ENCODE measurements around the gene PNPLA5. TPM values are rescaled to one million over a fixed set of nuclear protein-coding genes. Genes with fewer than 3 reads are reported as not detected.

The PNPLA5 gene
- total RNA-seq, 2 donors from 2014 or later: not detected

DNA sequence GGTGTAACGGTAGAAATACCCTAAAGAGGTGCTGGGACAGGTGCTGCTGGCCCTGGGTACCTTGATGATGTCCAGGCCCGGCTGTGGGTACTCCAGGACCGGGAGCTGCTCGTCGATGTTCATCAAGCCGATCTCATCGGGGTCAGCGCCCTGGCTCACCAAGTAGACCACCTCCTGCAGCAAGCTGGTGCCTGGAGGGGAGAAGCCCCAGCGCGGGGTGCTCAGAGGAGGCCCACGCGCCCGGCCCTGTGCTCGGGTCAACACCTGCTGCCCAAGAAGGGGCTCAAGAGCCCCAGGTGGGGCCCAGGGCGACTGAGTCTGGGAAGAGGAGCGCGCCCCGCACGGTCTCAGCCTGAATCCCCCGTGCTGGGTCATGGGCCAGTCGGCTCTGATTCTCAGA is 50.1 kb downstream of the PNPLA5 start:
- H3K9me3 ChIP-seq (ENCODE audit: control insufficient read depth, low read length, poor library complexity, severe bottlenecking): no peaks in the 10 kb centered on the region
- Mint-ChIP-seq H3K4me1 (peaks cover 3% of the 10 kb centered on the region), H3K36me3 (ENCODE audit: low read depth) (peaks cover 2% of the 10 kb centered on the region), H3K4me3 (no peak overlapping the region), H3K27me3 (peaks cover 23% of the 10 kb centered on the region), H3K27ac (no peak overlapping the region)
- DNase-seq (no peak), ATAC-seq (no peak)

GRCh38 chr22:43840851-43841250 is 51.0 kb downstream of the PNPLA5 start:
- H3K36me3 Mint-ChIP-seq (ENCODE audit: low read depth): peaks cover 2% of the 10 kb centered on the region

GRCh38 chr22:43840431-43840830 is 51.4 kb downstream of the PNPLA5 start:
- peaks cover under 1% of the 10 kb centered on the region for H3K36me3 Mint-ChIP-seq (ENCODE audit: low read depth)
- H3K4me1 Mint-ChIP-seq: peaks cover 3% of the 10 kb centered on the region
- no peaks in the 10 kb centered on the region for H3K9me3 ChIP-seq (ENCODE audit: control insufficient read depth, low read length, poor library complexity, severe bottlenecking)
- ATAC-seq: no peak
- no peak for DNase-seq
- H3K4me3 Mint-ChIP-seq: no peak overlapping the region
- H3K27me3 Mint-ChIP-seq: peaks cover 14% of the 10 kb centered on the region
- no peak overlapping the region for H3K27ac Mint-ChIP-seq

More at GRCh38 chr22:43840851-43841250, 51.0 kb downstream of the PNPLA5 start:
- ATAC-seq (no peak), DNase-seq (no peak)
- Mint-ChIP-seq H3K4me3 (no peak overlapping the region), H3K27me3 (peaks cover 14% of the 10 kb centered on the region), H3K27ac (no peak overlapping the region), H3K4me1 (peaks cover 3% of the 10 kb centered on the region)
- H3K9me3 ChIP-seq (ENCODE audit: control insufficient read depth, low read length, poor library complexity, severe bottlenecking): no peaks in the 10 kb centered on the region

- ATAC-seq (no peak), DNase-seq (no peak)
- Mint-ChIP-seq H3K36me3 (ENCODE audit: low read depth) (peaks cover 2% of the 10 kb centered on the region), H3K4me1 (peaks cover 3% of the 10 kb centered on the region), H3K27me3 (peaks cover 13% of the 10 kb centered on the region), H3K27ac (no peak overlapping the region), H3K4me3 (no peak overlapping the region)
- no peaks in the 10 kb centered on the region for H3K9me3 ChIP-seq (ENCODE audit: control insufficient read depth, low read length, poor library complexity, severe bottlenecking)
Measured at GRCh38 chr22:43839781-43840180, 52.0 kb downstream of the PNPLA5 start.

DNA sequence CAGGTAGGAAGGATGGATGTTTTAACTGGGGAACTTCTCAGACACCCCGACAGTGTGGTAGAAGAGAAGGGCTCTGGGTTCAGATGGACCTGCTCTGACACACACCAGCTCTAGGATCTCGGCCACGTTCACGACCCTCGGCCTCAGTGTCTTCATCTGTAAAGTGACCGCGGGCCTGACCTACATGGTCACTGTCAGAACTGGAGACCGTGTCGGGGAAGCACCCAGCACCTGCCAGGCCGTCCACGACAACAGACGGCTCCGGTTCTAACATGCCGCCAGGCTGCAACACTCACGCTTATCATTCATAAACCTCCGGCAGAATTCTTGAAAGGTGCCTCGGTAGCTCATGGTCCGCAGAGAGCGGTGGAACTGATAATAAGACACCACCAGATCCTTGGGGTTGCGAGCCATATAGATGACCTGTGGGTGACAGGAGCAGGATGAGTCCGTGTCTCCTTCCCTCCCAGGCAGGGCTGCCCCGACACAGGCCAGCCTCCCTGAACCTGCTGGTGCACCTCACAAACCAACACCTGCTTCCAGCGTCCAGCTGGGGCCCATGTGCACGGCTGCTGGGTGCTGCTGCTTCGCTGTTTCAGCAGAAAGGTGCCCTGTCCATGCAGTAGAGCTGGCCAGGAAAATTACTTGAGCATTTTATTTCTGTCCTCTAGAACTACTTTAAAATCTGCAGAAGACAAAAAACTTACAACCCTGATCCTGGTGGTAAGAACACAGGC is 53.1 kb downstream of the PNPLA5 start:
- DNase-seq: no peak
- no peak for ATAC-seq
- Mint-ChIP-seq H3K27ac (no peak overlapping the region), H3K4me3 (no peak overlapping the region), H3K36me3 (ENCODE audit: low read depth) (peaks cover 2% of the 10 kb centered on the region), H3K27me3 (peaks cover 7% of the 10 kb centered on the region), H3K4me1 (peaks cover 3% of the 10 kb centered on the region)
- no peaks in the 10 kb centered on the region for H3K9me3 ChIP-seq (ENCODE audit: control insufficient read depth, low read length, poor library complexity, severe bottlenecking)

DNA sequence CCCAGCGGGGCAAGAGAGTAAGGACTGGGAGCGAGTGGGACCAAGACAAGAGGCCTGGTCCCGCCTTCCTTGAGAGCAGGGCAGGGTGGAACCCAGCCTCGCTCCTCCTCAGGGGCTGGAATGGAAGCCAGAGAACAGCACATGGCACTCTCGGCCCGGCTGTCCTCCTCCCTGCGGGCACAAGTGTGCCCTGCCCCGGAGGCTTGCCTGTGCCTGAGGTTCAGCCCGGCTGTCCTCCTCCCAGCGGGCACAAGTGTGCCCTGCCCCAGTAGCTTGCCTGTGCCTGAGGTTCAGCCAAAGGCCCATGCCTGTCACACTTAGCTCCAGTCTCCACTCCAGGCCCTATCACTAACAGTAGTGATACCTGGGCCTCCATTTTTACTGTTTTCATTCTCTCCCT is 53.7 kb downstream of the PNPLA5 start:
- DNase-seq (no peak), ATAC-seq (no peak)
- Mint-ChIP-seq H3K27ac (no peak overlapping the region), H3K4me3 (no peak overlapping the region), H3K27me3 (peaks cover 7% of the 10 kb centered on the region), H3K36me3 (ENCODE audit: low read depth) (peaks cover 2% of the 10 kb centered on the region), H3K4me1 (peaks cover 3% of the 10 kb centered on the region)
- H3K9me3 ChIP-seq (ENCODE audit: control insufficient read depth, low read length, poor library complexity, severe bottlenecking): no peaks in the 10 kb centered on the region

- H3K27me3 Mint-ChIP-seq: peaks cover 7% of the 10 kb centered on the region
- H3K4me1 Mint-ChIP-seq: peaks cover 3% of the 10 kb centered on the region
- H3K27ac Mint-ChIP-seq: no peak overlapping the region
- H3K36me3 Mint-ChIP-seq (ENCODE audit: low read depth): peaks cover 2% of the 10 kb centered on the region
- DNase-seq (no peak), ATAC-seq (no peak)
- no peak overlapping the region for H3K4me3 Mint-ChIP-seq
- no peaks in the 10 kb centered on the region for H3K9me3 ChIP-seq (ENCODE audit: control insufficient read depth, low read length, poor library complexity, severe bottlenecking)
Measured at GRCh38 chr22:43837666-43838065, 54.1 kb downstream of the PNPLA5 start.

DNA sequence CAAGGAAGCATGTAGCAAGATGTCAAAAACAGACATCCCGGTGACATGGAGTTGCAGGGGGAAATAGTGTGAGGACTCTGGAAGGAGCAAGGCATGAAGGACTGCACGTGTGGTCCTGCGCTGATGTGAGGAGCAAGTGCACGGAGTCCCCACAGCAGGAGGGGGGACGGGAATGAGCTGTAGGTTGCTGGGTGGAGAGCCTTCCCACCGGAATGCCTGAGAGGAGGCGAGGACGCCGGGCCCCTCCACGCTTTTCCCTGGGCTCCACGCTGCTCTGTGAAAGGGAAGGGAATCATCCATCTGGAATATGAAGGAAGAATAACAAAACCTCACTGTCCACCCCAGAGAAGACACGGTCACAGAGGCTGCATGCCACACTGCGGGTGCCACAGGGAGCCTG is 56.1 kb downstream of the PNPLA5 start:
- ATAC-seq: no peak
- no peaks in the 10 kb centered on the region for H3K9me3 ChIP-seq (ENCODE audit: control insufficient read depth, low read length, poor library complexity, severe bottlenecking)
- H3K36me3 Mint-ChIP-seq (ENCODE audit: low read depth): peaks cover 2% of the 10 kb centered on the region
- peaks cover 7% of the 10 kb centered on the region for H3K27me3 Mint-ChIP-seq
- no peak for DNase-seq
- H3K27ac Mint-ChIP-seq: no peak overlapping the region
- no peak overlapping the region for H3K4me3 Mint-ChIP-seq
- peaks cover 3% of the 10 kb centered on the region for H3K4me1 Mint-ChIP-seq

- DNase-seq: no peak
- Mint-ChIP-seq H3K36me3 (ENCODE audit: low read depth) (peaks cover 2% of the 10 kb centered on the region), H3K27ac (no peak overlapping the region), H3K4me3 (no peak overlapping the region), H3K27me3 (peaks cover 10% of the 10 kb centered on the region), H3K4me1 (peaks cover 3% of the 10 kb centered on the region)
- ATAC-seq: no peak
- no peaks in the 10 kb centered on the region for H3K9me3 ChIP-seq (ENCODE audit: control insufficient read depth, low read length, poor library complexity, severe bottlenecking)
Measured at GRCh38 chr22:43835166-43835565, 56.6 kb downstream of the PNPLA5 start.

- H3K9me3 ChIP-seq (ENCODE audit: control insufficient read depth, low read length, poor library complexity, severe bottlenecking): no peaks in the 10 kb centered on the region
- DNase-seq: no peak
- Mint-ChIP-seq H3K4me1 (no peaks in the 10 kb centered on the region), H3K27me3 (peaks cover 15% of the 10 kb centered on the region), H3K36me3 (ENCODE audit: low read depth) (peaks cover 2% of the 10 kb centered on the region), H3K27ac (no peak overlapping the region), H3K4me3 (no peak overlapping the region)
- no peak for ATAC-seq
Measured at GRCh38 chr22:43833286-43834240, 58.2 kb downstream of the PNPLA5 start.

- Mint-ChIP-seq H3K4me3 (no peak overlapping the region), H3K27me3 (peaks cover 24% of the 10 kb centered on the region), H3K27ac (no peak overlapping the region), H3K4me1 (no peaks in the 10 kb centered on the region), H3K36me3 (ENCODE audit: low read depth) (peaks cover 2% of the 10 kb centered on the region)
- no peaks in the 10 kb centered on the region for H3K9me3 ChIP-seq (ENCODE audit: control insufficient read depth, low read length, poor library complexity, severe bottlenecking)
- no peak for ATAC-seq
- no peak for DNase-seq
Measured at GRCh38 chr22:43832393-43833265, 59.2 kb downstream of the PNPLA5 start.

GRCh38 chr22:43831561-43832392 is 60.0 kb downstream of the PNPLA5 start:
- no peak overlapping the region for H3K27ac Mint-ChIP-seq
- no peaks in the 10 kb centered on the region for H3K4me1 Mint-ChIP-seq
- peaks cover 2% of the 10 kb centered on the region for H3K36me3 Mint-ChIP-seq (ENCODE audit: low read depth)
- ATAC-seq (no peak), DNase-seq (no peak)
- no peaks in the 10 kb centered on the region for H3K9me3 ChIP-seq (ENCODE audit: control insufficient read depth, low read length, poor library complexity, severe bottlenecking)
- H3K4me3 Mint-ChIP-seq: no peak overlapping the region
- peaks cover 31% of the 10 kb centered on the region for H3K27me3 Mint-ChIP-seq
